Adrenal gland (tissue), 5 donors: ENCODE results near the gene C16orf89.
"Not testable (repeated sequence)": the region's sequence is repeated elsewhere in the genome, so short reads cannot be mapped to it uniquely, and the experiment has no call there.

ENCODE experiments used
- POLR2A ChIP-seq, 2 donors: fragments of 450-650 bp; IDR thresholded peaks; one replicate each; pipeline ENCODE4 v1.6.1; 2017; ENCODE audit warnings: antibody characterized with exemption in 2 of 2, mild to moderate bottlenecking in 2 of 2, moderate library complexity in 1 of 2
- TF ChIP-seq, protein P1 (sequence below), 6 experiments: fragments of 450-650 bp in 4 of 6; fragments of 200-600 bp in 2 of 6; sonication (generic) in 1 of 6; IDR thresholded peaks; 1 replicate in 5 of 6; 2 replicates in 1 of 6; pipeline versions ENCODE4 v1.5.1 to v1.8.0; 2016 to 2021; ENCODE audit warnings: antibody characterized with exemption in 6 of 6, mild to moderate bottlenecking in 2 of 6, moderate library complexity in 1 of 6
- donor health status: DM: no; HTN: no; CAD: no.

DNA sequence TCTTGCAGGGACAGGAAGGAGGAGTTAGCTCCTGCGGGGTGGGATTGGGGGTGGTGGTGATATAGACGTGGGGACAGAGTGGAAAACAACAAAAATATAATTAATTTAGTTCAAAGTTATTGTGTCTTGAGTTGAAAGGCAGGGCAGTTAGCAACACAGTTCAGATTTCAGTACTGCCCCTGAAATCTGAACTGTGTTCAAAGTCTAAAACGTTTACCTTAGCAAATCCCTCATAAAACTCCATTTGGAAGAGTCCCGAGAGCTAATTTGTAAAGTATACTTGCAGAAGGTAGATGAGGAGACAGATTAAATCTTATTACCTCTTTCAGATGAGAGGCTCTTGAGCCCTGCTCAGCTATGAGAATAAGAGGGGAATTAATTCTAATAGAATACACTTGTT is 33.4 kb upstream of the C16orf89 start:
- TF ChIP-seq, protein P1, sequence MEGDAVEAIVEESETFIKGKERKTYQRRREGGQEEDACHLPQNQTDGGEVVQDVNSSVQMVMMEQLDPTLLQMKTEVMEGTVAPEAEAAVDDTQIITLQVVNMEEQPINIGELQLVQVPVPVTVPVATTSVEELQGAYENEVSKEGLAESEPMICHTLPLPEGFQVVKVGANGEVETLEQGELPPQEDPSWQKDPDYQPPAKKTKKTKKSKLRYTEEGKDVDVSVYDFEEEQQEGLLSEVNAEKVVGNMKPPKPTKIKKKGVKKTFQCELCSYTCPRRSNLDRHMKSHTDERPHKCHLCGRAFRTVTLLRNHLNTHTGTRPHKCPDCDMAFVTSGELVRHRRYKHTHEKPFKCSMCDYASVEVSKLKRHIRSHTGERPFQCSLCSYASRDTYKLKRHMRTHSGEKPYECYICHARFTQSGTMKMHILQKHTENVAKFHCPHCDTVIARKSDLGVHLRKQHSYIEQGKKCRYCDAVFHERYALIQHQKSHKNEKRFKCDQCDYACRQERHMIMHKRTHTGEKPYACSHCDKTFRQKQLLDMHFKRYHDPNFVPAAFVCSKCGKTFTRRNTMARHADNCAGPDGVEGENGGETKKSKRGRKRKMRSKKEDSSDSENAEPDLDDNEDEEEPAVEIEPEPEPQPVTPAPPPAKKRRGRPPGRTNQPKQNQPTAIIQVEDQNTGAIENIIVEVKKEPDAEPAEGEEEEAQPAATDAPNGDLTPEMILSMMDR (IDR thresholded peaks at IDR 0.05), result not testable (repeated sequence)
- TF ChIP-seq POLR2A (IDR thresholded peaks at IDR 0.05), result not testable (repeated sequence)
